NCI-H2227 (cell line): Measurements from ENCODE around the gene RPS10.
"Not testable (repeated sequence)": the region's sequence is repeated elsewhere in the genome, so short reads cannot be mapped to it uniquely, and the experiment has no call there.

ENCODE experiments used
- DNase-seq: peaks from one replicate; lab custom pipeline; 2025; ENCODE audit not compliant: unreplicated experiment; lab: John Stamatoyannopoulos, UW

The RPS10 gene

DNA sequence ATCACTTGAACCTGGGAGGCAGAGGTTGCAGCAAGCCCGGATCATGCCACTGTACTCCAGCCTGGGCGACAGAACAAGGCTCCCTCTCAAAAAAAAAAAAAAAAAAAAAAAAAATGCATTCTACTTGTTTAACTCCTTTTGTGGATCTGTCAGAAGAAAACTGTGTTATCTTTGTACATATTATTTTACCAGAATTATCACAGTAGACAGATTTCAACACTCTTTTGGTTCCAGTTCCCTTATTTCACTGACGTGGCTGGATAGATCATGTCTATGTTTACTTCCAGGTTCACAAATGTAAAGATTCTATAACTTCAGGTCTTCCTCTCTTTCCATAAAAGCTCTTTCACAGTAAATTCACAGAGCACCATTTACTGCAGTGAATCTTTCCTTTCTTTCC lies 51.8 kb downstream of the RPS10 start:
- DNase-seq, result no peak

DNA sequence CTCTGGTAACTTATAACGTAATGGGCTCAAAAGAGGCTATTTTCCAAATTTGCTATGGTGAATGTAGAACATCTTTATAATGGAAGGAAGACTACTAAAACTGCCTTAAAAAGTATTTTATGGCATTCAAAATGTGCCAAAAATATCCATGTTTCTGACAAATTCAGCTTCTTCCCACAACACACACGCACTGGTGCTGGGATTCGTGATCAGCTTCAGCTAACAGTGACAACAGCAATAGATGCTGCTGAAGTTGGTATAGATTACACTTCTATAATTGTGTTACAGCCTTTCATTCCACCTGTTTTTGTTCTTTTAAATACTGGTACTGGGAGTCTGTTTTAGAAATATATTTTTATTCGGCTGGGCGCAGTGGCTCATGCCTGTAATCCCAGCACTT lies 52.4 kb downstream of the RPS10 start:
- DNase-seq, result no peak

DNA sequence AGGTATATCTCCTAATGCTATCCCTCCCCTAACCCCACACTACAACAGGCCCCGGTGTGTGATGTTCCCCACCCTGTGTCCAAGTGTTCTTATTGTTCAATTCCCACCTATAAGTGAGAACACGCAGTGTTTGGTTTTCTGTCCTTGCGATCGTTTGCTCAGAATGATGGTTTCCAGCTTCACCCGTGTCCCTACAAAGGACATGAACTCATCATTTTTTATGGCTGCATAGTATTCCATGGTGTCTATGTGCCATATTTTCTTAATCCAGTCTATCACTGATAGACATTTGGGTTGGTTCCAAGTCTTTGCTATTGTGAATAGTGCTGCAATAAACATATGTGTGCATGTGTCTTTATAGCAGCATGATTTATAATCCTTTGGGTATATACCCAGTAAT lies 54.0 kb downstream of the RPS10 start:
- not testable (repeated sequence) for DNase-seq

DNA sequence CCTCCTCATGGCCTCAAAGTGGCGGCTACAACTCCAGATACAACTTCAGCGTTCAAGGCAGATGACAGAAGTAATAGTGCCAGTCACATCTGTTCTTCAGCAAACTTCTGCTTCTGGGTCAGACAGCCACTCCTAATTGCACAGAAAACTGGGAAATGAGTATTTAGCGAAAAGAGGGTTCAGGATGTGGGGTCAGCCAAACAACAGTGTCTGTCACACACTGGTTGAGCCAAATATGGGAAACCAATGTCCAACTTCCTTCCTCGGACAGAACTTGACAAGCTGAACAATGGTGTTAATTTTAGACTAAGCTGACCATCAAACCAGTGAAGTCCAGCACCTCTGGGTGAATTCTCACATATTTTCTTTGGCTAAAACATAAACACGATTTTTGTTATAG lies 55.5 kb downstream of the RPS10 start:
- no peak for DNase-seq

DNA sequence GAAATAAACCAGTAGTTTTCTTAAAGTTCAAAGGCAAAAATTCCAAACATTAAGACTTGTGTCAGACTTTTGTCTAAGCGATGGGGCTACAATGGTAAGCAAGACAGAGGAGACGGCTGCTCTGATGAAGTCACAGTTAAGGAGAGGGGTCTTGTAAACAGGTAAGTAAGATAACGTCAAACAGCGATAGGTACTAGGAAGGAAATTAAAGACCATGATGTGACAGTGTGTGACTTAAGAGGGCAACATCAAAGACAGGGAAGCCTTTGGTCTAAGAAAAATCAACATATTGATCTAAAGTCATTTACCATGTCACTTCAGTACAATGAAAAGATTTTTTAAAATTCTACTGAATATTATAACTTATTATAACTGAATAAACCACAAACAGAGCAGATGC lies 56.5 kb downstream of the RPS10 start:
- no peak for DNase-seq
